Renal cortex interstitium (tissue), 15 donors: ENCODE results near the gene CST9L. TPM values are rescaled to one million over a fixed set of nuclear protein-coding genes. Genes with fewer than 3 reads are reported as not detected.
A peak's percentile ranks its signal among the peaks of the same experiment; 100 is the strongest.

ENCODE experiments used
- DNase-seq, 11 donors: peaks; one replicate each; pipeline ENCODE4 v3.0.0-alpha.2; 2013; ENCODE audit warnings: low read depth in 9 of 11, low spot score in 4 of 11; ENCODE audit errors: extremely low read depth in 1 of 11
- long read RNA-seq, 16 experiments: transcript quantifications; one replicate each; lab custom pipeline, GENCODE V29; 2026
- polyA plus RNA-seq, 3 donors: library from polyadenylated mRNA; unstranded; fragments of 120-200 nt; gene quantifications; one replicate each; pipeline ENCODE4 v1.2.1, GENCODE V29; 2013; ENCODE audit not compliant: insufficient read length in 3 of 3

CST9L gene, protein sequence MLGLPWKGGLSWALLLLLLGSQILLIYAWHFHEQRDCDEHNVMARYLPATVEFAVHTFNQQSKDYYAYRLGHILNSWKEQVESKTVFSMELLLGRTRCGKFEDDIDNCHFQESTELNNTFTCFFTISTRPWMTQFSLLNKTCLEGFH
- polyA plus RNA-seq = not detected
- long read RNA-seq, donor 1 = 0 reads
- long read RNA-seq, donor 2 = 0 reads
- long read RNA-seq, donor 3 = 0 reads
- long read RNA-seq, donor 4 = 0 reads
- long read RNA-seq, donor 5 = 0 reads
- long read RNA-seq, donor 6 = 0 reads
- long read RNA-seq, donor 7 = 0 reads
- long read RNA-seq, donor 8 = 0 reads
- long read RNA-seq, donor 9 = 0 reads
- long read RNA-seq, donor 10 = 0 reads
- long read RNA-seq, donor 11 = 0 reads
- long read RNA-seq, donor 12 = 0 reads
- long read RNA-seq, donor 13 = 0 reads
- long read RNA-seq, donor 14 = 0 reads
- long read RNA-seq, donor 15 = 0 reads
- long read RNA-seq, donor 16 = 0 reads

DNA sequence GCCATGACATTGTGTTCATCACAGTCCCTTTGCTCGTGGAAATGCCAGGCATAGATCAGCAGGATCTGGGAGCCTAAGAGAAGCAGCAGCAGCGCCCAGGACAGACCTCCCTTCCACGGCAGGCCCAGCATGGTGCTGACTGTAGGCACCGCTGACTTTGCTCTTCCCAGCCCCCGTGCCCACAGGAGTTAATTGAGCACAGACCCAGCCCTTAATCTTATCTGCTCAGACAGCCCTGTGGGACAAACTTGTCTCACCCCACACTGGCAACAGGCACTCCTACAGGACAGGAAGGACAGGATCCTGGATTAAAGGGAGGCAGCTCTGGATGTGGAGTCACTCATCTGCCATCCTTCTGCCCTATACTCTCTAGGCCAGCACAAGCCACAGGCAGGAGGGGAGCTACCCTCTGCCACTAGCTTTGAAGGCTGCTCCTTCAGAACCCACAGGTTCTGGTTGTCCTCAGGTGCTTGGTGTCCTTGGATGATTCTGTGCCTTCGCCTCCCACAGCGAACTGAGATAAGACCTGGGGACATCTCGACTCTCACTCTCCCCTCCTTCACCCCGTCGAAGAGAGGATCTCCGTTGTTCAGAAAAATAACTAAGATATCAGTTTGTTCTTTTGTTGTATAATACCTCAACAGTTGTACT, at the start of gene CST9L:
TSS of gene CST9L (minus strand) at position 165 of the 651 bp plus-strand sequence. CDS start at position 131, 34 bp downstream.
- peak in 1 of 11 donors; percentile 1 for DNase-seq

DNA sequence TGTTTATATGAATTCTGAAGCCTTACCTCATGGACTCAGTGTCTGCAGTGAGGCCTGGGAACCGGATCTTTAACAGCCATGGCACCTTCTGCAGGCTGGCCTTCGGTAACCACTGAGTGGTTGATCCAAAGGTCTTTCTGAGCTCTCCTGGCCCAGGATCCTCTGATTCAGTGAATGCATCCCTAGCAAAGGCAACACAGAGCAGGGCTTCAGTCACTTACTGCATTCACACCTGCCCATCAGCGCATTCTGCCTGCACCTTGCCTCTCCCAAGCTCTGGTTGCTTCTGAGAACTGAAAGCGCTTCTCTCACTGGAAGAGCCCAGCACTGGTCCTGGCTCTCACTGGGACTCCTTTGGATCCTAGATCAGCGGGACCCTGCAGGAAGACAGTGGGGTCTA, 45.9 kb upstream of the CST9L start:
- no peak for DNase-seq

DNA sequence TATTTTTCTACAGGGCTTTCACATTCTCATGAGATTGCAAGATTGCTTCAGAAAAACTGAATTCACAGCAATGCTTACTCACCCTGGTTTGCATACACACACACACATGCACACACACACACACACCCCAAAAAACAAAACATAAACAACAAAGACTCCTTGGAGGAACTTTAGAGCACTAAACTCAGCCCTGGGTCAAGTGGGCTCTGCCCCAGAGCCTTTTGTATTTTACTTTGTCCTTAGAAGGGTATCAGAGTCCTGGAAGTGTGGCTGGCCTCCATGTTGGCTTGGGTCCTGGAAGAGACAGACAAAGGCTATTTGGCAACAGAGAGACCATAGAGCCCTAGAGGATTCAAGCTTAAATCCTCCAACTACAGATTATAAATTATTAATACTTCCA, 45.4 kb upstream of the CST9L start:
- DNase-seq = no peak

DNA sequence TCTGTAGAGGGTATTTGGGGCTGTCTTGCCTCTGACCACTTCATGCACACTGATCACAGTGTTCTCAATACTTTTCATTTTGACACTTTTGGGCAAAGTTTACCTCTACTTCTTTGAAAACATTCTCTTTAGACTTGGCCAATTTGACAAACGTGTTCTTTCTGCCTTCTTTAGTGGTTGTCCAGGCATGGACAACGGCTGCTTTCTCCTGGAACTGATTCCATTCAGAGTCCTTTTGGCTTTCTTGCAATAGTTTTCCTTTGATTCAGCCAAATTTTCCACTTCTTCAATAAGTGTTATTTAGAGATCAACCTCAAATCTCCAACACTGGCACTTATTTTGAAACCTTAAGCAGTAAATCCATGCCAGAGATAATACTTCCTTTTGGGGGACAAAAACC, 44.1 kb upstream of the CST9L start:
- no peak for DNase-seq

DNA sequence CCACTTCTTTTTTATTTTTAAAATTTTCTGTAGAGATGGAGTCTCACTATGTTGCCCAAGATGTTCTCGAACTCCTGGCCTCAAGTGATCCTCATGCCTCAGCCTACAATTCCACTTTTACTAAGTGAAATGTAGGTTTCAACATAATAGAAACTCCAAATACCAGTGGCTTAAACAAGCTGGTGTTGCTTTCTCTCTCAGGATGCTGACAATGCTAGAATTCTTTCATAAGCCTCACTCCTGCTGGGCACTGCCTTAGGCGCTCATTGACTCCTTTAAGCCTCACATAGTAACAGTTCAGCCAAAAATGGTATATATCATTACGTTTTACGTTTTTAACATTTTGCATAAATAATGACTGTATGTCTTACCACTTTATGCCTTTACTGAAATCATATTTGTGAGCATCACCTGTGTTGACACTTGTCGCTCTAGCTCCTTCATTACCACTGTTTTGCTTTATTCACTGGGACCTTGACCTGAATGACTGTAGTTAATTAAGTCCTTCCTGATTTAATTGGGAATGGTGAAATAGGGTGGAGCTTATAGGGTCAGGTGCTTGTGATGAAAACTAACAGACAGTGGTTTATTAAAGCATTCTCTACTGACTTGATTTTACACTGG, 41.3 kb upstream of the CST9L start:
- DNase-seq = no peak

DNA sequence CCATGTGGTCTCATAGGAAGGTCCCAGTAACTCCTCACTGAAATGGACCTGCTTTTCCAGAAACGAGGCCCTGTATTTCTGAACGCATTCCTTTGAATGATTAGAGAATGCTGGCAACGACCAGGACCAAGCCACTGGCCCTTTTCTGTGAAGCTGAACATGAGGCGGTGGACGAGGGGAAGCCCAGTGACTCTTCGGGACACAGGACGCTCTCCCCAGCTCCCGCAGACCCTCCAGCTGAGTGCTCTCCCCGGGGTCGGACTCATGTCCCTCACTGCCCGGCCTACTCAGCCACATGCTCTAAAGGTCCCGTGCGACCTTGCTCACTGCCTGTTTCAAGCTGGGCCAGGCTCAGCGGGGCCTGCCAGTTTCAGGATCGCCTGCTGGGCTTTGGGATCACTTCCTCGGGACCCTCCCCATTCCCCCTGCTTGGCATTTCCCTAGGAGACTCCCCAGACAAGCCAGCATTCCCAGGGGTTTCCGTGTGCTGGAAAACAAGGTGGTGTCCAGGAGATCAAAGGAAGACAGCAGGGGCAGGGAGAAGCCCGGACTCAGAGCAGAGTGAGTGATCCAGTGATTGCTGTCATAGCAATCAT, 40.1 kb upstream of the CST9L start:
- DNase-seq = no peak

DNA sequence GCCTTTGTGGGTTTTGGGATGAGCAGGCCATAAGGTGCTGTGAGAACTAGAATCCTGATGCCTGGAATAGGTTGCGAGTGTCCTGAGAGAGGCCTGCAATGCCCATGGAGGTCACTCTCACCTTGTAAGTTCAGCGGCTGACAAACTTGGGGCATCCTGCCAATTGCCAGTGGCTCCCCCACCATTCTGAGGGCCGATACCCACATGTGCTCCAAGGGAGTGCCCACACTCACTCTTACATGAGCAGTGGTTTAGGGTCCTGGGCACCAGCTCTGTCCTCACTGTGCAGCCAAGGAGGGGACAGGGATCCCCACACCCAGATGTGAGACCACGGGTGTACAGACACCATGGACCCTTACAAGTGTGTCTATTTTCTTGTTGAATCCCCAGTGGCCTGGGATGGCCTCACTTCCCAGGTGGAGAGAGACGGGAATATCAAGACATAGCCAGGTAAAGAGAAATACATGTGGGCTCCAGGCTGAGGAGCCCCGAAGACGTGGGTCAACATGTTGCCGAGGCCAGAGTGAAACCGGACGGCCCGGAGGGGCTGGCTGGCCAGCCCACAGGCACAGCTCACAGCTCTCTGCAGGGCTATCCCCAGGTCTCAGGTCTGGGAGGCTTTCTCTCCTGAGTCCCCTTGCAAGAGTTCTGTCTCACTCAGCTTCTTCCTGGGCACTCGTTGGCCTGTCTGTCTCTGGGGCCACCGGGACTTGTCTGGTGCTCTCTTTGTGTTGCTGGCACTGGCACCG, 39.4 kb upstream of the CST9L start:
- no peak for DNase-seq

DNA sequence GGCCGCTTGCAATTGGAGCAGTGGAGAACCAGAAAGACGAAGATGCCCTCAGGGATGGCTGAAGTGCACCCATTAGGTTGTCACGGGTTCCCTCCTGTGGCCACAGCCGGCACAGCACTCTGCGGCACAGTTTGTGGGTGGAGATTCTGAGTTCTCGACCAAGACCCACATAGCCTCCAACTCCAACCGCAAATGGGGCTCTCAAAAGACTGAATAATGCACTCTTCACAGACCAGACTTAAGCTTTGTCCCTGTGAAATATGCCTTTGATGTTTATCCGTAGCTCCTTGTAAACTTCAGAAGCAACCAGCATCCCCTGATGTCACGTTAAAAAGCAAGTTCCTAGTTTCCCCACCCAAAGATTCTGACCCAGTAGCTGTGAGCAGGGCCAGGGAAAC, 38.4 kb upstream of the CST9L start:
- peak; percentile 38 to 67 (median 61) for DNase-seq

DNA sequence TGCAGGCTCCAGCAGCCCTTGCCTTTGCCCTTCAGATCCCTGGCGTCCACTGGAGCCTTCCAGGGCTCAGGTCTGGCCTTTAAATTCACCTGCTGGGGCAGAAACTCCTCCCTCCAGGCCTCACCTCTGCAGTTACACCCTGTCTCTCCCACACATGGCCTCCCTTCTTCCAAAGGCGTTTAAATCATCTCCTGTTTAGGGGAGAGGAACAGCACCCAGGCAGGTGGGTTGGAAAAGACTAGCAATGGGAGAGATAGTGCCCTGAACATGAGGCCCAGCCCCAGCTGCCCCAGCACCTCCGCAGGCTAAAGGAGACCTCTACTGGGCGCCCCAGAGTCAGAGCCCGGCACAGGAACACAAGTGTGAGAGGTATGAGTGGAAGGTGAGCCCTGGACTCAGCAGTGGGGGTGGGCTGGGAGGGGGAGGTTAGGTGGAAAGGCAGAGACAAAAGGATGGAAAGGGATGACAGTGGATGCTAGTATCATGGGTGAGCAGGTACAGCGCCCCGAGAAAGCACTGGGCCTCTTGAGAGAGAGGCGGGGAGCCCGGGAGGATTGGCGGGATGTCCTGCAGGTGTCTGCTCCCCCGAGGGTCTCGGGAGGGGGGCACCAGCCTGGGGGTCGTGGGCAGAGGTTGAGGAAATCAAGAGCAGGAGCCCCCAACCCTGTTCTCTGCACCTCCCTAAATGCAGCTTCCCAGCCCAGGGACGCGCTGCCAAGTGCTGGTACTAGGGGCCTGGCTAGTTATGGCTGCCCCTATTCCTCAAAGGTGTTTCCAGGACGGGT, 37.8 kb upstream of the CST9L start, which contains the start of gene CST9:
TSS of gene CST9 (minus strand) at position 51 of the 785 bp plus-strand sequence. CDS start 53 bp downstream, outside the sequence.
- DNase-seq = no peak

DNA sequence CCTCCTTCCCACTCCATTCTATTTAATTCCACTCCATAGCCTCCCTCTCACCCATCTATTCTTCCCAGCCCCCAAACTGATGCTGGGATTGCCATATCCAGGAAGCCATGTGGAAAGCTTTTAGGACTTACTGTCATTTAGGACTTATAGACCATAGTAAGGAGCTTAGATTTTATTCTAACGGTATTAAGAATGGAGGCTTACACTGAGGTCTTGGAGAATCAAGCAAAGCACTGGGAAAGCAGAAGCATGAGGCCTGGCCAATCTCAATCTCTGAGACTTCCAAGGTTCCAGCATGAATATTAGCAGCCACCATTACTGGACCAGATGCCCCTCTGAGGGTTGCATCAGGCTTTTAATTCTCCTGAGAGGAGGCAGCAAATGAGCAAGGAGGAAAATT, 36.0 kb upstream of the CST9L start:
- no peak for DNase-seq

DNA sequence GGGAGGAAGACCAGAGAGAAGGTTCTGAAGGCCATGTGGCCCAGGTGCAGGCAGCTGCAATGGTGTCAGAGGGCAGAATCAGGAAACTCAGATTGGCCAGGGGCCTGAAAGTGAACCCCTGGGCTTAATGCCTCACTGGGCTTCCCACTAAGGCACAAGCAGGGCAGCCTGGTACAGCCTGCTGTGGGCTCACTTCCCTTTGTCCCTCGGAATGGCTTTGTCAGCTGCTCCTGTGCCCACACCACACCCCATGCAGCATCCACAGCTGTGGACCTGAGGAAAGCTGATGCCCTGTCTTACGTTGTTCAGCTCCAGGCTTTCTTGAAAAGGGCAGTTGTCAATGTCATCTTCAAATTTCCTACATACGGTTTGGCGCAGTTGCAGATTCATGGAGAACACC, 35.0 kb upstream of the CST9L start:
- no peak for DNase-seq

DNA sequence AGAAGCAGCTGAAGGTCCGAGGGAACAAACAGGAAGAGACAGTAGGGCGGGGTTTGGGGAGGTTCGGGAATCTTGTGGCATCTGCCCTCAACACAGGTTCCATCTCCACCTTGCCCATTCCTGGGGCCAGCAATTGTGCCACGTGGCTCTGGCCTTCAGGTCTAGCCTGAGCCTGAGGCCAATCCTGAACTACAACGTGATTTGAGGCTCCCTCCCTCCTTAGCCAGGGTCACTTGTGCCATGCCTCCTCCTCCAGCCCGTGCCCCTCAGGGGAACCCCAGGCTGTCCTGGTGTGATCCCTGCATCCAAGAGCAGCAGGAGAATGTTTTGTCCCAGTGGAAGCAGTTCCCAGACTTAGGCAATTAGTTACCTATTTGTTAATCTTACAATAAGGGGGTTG, 34.4 kb upstream of the CST9L start:
- DNase-seq = no peak

DNA sequence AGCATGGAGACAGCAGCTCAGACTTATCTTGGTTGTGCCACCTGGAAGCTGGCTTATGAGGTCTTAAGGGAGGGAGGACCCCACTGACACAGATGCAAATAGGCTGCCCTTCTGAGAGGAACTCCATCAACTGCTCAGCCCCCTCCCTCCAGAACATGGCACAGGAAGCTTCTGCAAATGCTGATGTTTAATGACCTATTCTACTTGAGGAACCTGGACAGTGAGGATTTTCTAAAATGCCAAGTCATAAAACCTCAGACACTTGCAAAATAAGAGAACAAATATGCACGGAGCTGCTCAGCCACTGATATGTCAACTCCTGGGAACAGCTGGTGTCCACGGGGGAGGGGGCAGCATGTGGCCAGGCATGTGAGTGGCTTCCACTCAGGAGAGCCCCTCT, 34.0 kb upstream of the CST9L start:
- DNase-seq = no peak

DNA sequence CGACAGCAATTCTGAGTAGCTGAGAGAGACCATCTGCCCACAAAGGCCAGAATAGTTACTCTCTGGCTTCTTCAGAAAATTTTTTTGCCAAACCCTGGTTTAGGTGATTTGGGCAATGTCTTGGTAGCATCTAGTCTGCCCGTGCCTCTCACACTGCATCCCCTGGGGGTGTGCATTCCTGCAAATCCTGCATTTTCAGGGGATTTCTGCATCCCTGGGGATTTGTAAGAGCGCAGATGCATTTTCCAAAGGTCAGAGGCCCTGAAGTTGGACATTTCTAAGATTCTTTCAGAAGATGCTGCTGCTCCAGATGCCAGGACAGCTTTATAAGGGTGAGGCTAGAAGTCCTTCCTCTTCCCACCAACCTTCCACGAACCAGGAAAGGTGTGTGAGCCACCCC, 33.4 kb upstream of the CST9L start:
- DNase-seq = no peak

DNA sequence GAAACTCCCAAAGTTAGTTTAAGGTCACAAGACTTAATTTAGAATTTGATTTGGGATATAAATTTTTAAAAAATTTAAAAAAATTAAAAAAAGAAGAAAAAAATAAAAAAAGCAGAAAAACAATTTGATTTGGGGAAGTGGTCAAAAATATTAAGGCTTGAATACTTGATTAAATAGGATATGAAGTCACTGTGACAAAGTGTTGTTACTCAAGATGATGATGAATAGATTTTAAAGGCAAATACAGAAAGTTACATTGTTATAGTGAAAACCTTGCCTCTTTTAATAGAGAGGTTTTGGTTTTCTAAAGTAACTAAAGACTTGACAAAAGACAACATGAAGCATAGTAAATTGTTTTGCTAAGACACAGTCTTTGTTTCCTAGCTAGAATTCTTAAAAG, 30.2 kb upstream of the CST9L start:
- no peak for DNase-seq

DNA sequence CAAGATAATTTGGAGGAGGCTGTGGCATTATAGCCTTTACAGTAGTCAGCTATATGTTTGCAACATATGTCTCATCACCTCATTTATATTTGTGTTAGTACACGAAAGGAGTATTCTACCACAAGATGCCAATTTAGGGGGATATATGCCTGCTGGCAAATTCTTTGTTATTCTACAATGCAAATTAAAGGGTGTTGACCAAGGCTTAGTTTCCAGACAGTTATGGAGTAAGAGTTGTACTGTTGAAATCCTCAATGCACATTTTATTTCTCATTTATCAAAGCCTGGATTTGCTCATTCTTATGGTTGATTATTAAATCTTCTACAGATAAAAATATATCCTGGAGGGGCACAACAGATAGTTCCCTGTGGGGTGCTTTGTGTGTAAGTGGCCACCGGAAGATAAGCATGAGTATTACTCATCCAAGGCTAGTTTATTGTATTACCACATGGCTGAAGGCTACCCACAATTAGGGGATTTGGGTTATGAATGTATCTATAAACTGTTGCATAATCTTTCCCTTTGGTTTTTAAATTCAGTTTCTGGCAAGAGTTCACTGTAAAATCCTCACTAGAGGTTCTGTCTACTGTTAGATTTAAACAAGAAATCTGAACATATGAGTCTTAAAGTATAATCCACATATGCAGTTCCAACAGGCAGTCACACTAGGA, 28.4 kb upstream of the CST9L start:
- DNase-seq = no peak

DNA sequence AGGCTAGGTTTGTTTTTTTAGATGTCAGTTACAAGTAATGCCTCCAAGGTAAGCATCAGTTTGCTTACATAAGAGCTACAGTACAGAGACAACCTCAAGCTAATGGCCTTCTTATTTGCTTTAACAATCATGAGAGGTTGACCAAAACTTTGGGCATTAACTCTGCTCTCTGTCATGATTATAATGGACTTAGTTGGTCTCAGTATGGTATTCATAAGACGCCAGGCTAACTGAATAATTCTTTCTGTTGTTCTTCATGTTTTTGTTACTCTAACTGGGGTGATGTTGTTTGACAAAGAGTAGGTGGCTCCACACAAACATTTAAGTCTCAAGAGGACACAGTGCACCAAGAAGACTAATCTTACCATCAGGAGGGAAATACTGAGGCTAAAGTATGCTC, 27.7 kb upstream of the CST9L start:
- DNase-seq = no peak
